ENCODE data around the gene DCLK2.

The DCLK2 gene

DNA sequence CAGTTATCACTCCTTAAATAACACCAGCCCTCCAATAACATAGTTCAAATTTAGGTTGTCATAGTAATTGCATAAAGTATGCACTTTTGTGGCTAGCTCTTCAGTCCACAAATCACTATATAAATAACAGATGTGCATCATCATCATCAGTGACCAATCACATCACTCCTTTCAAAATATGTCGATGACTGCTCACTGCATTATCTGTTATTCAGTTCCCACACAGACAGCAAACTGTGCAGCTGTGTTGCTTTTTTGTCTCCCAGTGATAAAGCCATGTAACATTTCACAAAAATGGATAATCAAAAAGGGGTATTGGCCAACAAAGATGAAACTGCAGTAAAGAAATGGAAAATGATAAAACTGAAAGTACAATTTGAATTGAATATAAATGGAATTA is 205.4 kb downstream of the DCLK2 start:
- DNase-seq, result no peak

DNA sequence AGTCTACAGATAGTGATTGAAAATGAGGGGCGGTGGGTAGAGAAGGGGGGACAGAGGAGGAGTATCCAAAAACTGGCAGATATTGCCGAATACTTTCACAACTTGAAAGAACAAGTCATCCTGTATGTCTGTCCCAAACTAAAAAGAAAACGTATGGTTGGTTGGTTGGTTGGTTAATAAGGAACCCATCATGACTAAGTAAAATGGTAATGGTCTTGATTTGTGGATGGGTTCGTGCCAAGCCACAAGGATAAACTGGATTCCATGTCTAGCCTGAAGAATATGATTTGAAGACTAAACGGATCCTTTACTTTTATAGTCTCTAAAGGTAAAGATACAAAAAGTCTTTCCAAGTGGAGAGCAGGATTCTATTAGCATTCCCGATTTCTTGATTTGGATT is 208.4 kb downstream of the DCLK2 start:
- no peak for DNase-seq

DNA sequence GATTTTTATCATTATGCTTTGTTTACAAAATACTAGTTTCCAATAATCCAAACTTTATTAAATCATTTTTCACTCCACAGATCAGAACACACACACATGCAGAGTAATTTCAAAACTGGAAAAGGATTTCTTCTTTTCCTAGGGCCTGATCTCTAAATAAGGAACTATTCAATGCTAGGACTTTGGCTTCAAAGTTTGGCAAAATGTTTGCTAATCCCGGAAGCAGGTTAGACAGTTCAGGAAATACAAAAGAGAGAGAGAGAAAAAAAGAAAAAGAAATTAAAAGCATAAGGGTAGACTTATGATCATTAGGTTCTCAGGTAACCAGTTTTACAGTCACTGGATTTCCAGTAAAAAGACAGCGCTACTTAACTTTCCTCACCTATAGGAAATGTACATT is 211.0 kb downstream of the DCLK2 start:
- DNase-seq, result no peak

DNA sequence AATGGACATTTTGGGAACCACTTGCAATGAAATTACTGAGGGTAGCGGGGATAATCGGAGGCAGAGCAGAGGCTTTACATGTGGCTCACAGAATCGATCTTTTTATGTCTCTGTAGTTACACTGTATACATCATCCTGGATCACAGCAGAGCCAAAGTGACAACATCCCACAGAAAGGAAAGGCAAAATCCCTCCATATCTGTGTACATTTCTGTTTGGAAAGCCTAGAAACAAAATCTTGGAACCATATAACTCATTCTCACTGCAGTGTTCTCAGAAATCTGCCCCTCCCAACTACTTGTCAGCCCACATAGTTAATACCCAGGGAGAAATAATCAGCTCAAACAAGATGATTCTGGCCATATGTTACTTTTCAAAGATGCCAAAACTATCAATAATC is 211.6 kb downstream of the DCLK2 start:
- DNase-seq, result peak; percentile 84

DNA sequence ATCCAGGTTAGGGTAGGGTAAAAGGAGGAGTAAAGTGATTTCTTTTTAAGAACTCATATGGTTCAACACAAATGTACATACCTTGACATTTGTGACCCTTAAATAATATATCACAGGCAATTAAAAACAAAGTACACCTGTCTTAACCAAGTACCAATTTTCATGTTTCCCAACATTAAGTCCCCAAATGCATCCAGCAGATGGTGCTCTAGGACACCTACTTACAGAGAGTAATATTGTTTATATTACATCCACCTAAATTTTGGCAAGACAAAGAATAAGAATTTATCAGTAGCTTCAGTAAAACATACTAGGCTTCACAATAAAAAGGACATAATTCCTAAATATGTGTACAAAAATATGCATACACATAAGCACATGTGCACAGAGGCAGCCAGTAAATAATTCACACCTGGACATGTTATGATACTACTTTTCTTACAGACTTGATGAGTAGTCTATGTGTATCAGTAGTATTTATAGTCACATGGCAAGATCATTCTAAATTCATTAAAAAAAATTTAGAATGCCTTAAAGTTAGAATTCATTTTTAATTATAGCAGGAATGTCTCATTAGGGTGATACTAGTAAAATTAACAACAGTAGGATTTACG is 219.7 kb downstream of the DCLK2 start:
- DNase-seq, result peak; percentile 76

DNA sequence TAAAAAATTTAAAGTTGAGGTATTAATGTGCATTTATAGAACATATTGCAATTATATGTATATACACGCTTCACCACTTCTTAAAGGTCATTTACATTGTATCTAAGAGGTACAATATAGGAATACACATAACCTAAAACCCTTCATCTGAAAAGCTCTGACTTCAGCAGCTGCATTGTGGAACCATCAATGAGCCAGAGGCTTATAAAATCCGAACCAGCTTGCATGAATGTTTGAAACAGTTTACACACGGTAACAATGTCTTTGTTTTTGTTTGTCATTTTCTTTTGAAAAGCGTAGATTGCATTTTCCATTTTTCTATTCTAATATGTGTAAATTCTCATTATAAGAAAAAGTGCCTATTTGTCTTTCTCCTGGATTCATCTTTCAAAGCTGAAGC is 221.6 kb downstream of the DCLK2 start:
- no peak for DNase-seq

DNA sequence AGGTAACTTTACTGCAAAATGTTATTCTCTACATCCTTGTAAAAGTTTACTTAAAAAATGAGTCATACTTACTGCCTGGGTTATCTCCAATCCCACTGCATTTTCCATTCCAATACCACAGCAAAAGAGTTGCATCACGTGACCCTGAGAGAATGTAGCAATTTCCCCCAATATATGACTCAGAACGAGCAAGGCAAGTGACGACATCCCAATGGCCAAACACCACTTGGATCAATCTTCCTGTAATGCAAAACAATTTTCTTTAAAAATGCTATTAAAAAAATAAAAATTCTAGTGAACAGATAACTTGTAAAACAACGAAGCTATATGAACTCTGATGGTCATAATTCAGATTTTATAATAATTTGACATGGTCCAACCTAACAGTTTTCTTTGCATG is 224.3 kb downstream of the DCLK2 start:
- no peak for DNase-seq

DNA sequence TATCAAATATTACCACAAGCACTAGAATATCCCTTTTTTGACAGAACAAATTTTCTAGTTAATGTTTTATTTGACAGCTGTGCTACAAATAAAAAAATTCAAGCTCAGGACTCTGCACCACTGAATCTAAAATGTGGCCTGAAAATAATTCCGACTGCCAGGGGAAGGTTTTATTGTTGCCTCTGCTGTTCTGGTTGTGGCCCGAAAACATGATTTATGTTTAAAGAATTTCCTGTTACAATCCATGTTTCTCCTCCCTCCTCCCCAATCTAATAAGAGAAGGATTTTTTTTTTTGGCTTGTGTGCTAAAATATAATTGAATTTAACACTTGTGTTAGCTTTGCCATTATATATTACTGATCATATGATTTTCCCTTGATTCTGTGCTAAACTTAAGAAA is 227.8 kb downstream of the DCLK2 start:
- no peak for DNase-seq

DNA sequence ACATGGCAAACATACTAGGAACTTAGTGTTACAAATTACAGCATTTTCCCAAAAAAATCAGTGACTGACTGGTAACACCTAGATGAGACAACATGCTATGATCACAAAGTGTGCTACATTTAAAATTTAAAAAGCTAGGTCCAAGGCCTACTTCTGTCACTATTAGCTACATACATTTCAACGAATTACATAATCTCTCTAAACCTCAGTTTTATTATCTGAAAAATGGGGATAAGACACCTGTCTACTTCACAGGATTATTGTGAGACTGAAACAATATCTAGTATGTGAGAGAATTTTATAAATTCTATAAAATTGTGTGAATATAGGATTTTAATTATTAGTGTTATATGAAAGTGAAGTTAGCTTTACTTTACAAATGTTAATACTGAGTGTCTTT is 228.5 kb downstream of the DCLK2 start:
- DNase-seq, result no peak
